ENCODE data around the gene KCNAB3.

Gene KCNAB3

GRCh38 chr17:7930841-7931631 is 1.4 kb upstream of the KCNAB3 start:
- peak overlapping the region; percentile 98 for H3K4me3 ChIP-seq (ENCODE audit: low read length)
- TF ChIP-seq CTCF (IDR thresholded peaks at IDR 0.05; ENCODE audit: insufficient read depth, low read depth, low read length, missing control alignments) = no peak
- no peak for DNase-seq (ENCODE audit: low read depth)

GRCh38 chr17:7927596-7927995 is 2.1 kb downstream of the KCNAB3 start:
- no peak overlapping the region for H3K4me3 ChIP-seq (ENCODE audit: low read length)
- DNase-seq (ENCODE audit: low read depth) = peak; percentile 41
- no peak for TF ChIP-seq CTCF (IDR thresholded peaks at IDR 0.05; ENCODE audit: insufficient read depth, low read depth, low read length, missing control alignments)

- peak overlapping the region; percentile 40 for H3K4me3 ChIP-seq (ENCODE audit: low read length)
- TF ChIP-seq CTCF (IDR thresholded peaks at IDR 0.05; ENCODE audit: insufficient read depth, low read depth, low read length, missing control alignments) = no peak
- peak; percentile 69 for DNase-seq (ENCODE audit: low read depth)
Measured at GRCh38 chr17:7922845-7923628, 6.6 kb downstream of the KCNAB3 start.

GRCh38 chr17:7922269-7922844 is 7.3 kb downstream of the KCNAB3 start:
- TF ChIP-seq CTCF (IDR thresholded peaks at IDR 0.05; ENCODE audit: insufficient read depth, low read depth, low read length, missing control alignments) = peak; percentile 13
- no peak for DNase-seq (ENCODE audit: low read depth)

GRCh38 chr17:7916808-7917207 is 12.8 kb downstream of the KCNAB3 start:
- H3K4me3 ChIP-seq (ENCODE audit: low read length) = peak overlapping the region; percentile 55
- DNase-seq (ENCODE audit: low read depth) = peak; percentile 28
- TF ChIP-seq CTCF (IDR thresholded peaks at IDR 0.05; ENCODE audit: insufficient read depth, low read depth, low read length, missing control alignments) = no peak

More at GRCh38 chr17:7922269-7922844, 7.3 kb downstream of the KCNAB3 start:
- peak overlapping the region; percentile 40 for H3K4me3 ChIP-seq (ENCODE audit: low read length)

- peak overlapping the region; percentile 55 for H3K4me3 ChIP-seq (ENCODE audit: low read length)
- TF ChIP-seq CTCF (IDR thresholded peaks at IDR 0.05; ENCODE audit: insufficient read depth, low read depth, low read length, missing control alignments) = no peak
- DNase-seq (ENCODE audit: low read depth) = no peak
Measured at GRCh38 chr17:7916385-7916682, 13.3 kb downstream of the KCNAB3 start.
